ENCODE data around the gene JAZF1.

The JAZF1 gene

DNA sequence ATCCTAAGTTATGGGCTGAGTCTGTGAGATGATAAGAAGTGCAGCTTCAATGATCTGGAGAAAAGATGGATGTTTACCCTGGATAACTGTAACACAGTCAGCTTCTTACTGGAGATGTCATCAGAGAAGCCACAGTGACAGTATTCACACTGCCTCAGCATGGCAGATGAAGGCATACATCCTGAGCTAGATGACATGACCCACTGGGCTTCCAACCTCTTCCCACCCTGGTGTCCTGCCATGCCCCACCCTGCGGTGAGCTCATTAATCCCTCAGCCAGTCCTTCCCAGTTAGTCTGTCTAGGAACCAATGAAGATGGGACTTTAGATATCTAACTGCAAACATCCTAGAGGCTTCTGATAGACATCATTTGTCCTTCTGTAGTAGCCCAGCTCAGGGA, 226.8 kb downstream of the JAZF1 start:
- H2AFZ ChIP-seq (ENCODE audit: low read length): no peak overlapping the region
- H3K36me3 ChIP-seq (replicated peaks; ENCODE audit: insufficient read depth, low read length): no peaks in the 10 kb centered on the region
- TF ChIP-seq, protein P1, sequence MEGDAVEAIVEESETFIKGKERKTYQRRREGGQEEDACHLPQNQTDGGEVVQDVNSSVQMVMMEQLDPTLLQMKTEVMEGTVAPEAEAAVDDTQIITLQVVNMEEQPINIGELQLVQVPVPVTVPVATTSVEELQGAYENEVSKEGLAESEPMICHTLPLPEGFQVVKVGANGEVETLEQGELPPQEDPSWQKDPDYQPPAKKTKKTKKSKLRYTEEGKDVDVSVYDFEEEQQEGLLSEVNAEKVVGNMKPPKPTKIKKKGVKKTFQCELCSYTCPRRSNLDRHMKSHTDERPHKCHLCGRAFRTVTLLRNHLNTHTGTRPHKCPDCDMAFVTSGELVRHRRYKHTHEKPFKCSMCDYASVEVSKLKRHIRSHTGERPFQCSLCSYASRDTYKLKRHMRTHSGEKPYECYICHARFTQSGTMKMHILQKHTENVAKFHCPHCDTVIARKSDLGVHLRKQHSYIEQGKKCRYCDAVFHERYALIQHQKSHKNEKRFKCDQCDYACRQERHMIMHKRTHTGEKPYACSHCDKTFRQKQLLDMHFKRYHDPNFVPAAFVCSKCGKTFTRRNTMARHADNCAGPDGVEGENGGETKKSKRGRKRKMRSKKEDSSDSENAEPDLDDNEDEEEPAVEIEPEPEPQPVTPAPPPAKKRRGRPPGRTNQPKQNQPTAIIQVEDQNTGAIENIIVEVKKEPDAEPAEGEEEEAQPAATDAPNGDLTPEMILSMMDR (IDR thresholded peaks at IDR 0.05; ENCODE audit: low read length): no peak
- H3K4me2 ChIP-seq (ENCODE audit: low read depth, low read length): no peak overlapping the region
- no peak overlapping the region for H3K9ac ChIP-seq (ENCODE audit: low read length)
- H3K79me2 ChIP-seq (ENCODE audit: low read length): no peaks in the 10 kb centered on the region
- no peaks in the 10 kb centered on the region for H3K9me2 ChIP-seq (replicated peaks; ENCODE audit: insufficient read depth, low read length)
- H3K27me3 ChIP-seq (replicated peaks; ENCODE audit: insufficient read depth, low read length): no peaks in the 10 kb centered on the region
- H4K20me1 ChIP-seq (ENCODE audit: insufficient read depth, low read length): no peaks in the 10 kb centered on the region
- H3K9me3 ChIP-seq (replicated peaks; ENCODE audit: insufficient read depth, low read length): no peaks in the 10 kb centered on the region
- no peak overlapping the region for H3K4me3 ChIP-seq (ENCODE audit: low read length)
- no peak for DNase-seq
- H3K4me1 ChIP-seq (ENCODE audit: low read length): no peaks in the 10 kb centered on the region
- no peak overlapping the region for H3K27ac ChIP-seq (ENCODE audit: low read length)
- no peaks in the 10 kb centered on the region for H3F3A ChIP-seq (ENCODE audit: insufficient read depth, low read length)

DNA sequence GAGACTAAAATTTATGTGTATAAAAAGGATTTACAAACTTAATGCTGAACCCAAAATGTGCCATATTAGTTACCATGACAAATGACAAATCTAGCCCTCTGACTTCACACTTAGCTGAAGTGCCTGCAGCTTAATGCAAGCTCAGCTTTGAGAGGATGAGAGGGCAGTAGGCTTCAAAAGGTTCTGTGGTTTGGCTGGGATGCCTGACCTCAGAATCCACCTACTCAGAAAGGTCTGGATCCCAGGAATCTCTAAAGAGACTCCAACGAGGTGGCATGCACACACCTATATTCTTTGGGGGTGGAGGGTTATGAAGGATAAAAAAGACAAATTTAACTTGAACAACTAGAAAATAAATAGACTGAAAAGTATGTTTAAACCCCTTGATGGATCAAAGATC, 227.2 kb downstream of the JAZF1 start:
- H2AFZ ChIP-seq (ENCODE audit: low read length): no peak overlapping the region
- no peaks in the 10 kb centered on the region for H3K4me1 ChIP-seq (ENCODE audit: low read length)
- no peaks in the 10 kb centered on the region for H3K79me2 ChIP-seq (ENCODE audit: low read length)
- no peak for DNase-seq
- no peaks in the 10 kb centered on the region for H3K9me3 ChIP-seq (replicated peaks; ENCODE audit: insufficient read depth, low read length)
- no peak overlapping the region for H3K9ac ChIP-seq (ENCODE audit: low read length)
- no peaks in the 10 kb centered on the region for H3K9me2 ChIP-seq (replicated peaks; ENCODE audit: insufficient read depth, low read length)
- H3K27ac ChIP-seq (ENCODE audit: low read length): no peak overlapping the region
- H4K20me1 ChIP-seq (ENCODE audit: insufficient read depth, low read length): no peaks in the 10 kb centered on the region
- H3K36me3 ChIP-seq (replicated peaks; ENCODE audit: insufficient read depth, low read length): no peaks in the 10 kb centered on the region
- no peak overlapping the region for H3K4me2 ChIP-seq (ENCODE audit: low read depth, low read length)
- TF ChIP-seq EZH2phosphoT487 (IDR thresholded peaks at IDR 0.05; ENCODE audit: low read length) (no peak), EZH2 (optimal IDR thresholded peaks at IDR 0.05; ENCODE audit: low read depth, low read length) (no peak)
- TF ChIP-seq, protein P1 (IDR thresholded peaks at IDR 0.05; ENCODE audit: low read length): no peak
- H3K4me3 ChIP-seq (ENCODE audit: low read length): no peak overlapping the region
- no peaks in the 10 kb centered on the region for H3K27me3 ChIP-seq (replicated peaks; ENCODE audit: insufficient read depth, low read length)
- no peaks in the 10 kb centered on the region for H3F3A ChIP-seq (ENCODE audit: insufficient read depth, low read length)

DNA sequence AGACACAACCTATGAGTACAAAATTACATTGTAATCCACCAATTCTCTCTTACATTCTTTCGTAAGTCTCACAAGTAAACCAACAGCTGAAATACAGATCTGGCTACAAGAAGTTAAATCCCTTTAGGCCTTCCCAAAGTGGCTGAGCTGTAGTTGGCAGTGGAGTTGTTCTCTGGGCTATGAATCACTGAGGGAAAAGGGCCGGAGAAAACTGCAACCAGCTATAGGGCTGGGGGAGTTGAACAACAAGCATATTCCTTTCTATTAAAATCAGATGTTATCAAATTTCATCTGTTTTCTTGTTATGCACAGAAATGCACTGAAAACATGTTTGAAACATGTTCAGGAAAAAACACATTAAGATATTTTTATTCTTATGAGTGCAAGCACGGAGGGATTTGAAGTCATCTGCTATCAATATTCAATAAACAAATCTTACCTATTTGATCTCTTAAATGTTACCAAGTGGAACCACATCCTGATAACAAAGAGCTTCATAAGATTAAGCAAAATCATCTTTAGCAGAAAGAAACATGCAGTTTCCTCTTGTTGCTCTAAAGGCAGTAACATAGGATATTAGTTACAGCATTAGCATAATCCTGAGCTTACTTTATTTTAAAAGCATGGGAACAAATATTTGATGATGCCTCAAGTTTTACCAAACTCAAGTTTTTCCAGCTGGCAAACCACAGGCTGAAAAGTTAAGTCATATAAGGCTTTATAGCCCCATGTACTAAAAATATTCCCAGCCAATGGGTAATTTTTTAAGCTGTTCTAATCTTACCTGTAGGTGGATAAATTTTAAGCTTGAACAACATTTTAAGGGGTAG, 227.9 kb downstream of the JAZF1 start:
- no peaks in the 10 kb centered on the region for H4K20me1 ChIP-seq (ENCODE audit: insufficient read depth, low read length)
- no peak overlapping the region for H3K4me3 ChIP-seq (ENCODE audit: low read length)
- H3K9me2 ChIP-seq (replicated peaks; ENCODE audit: insufficient read depth, low read length): no peaks in the 10 kb centered on the region
- H3F3A ChIP-seq (ENCODE audit: insufficient read depth, low read length): no peaks in the 10 kb centered on the region
- no peak for DNase-seq
- H3K4me1 ChIP-seq (ENCODE audit: low read length): no peaks in the 10 kb centered on the region
- no peak overlapping the region for H3K4me2 ChIP-seq (ENCODE audit: low read depth, low read length)
- no peaks in the 10 kb centered on the region for H3K9me3 ChIP-seq (replicated peaks; ENCODE audit: insufficient read depth, low read length)
- TF ChIP-seq, protein P1 (IDR thresholded peaks at IDR 0.05; ENCODE audit: low read length): no peak
- TF ChIP-seq EZH2phosphoT487 (IDR thresholded peaks at IDR 0.05; ENCODE audit: low read length): no peak
- no peak for TF ChIP-seq EZH2 (optimal IDR thresholded peaks at IDR 0.05; ENCODE audit: low read depth, low read length)
- no peaks in the 10 kb centered on the region for H3K27me3 ChIP-seq (replicated peaks; ENCODE audit: insufficient read depth, low read length)
- H2AFZ ChIP-seq (ENCODE audit: low read length): no peak overlapping the region
- no peaks in the 10 kb centered on the region for H3K36me3 ChIP-seq (replicated peaks; ENCODE audit: insufficient read depth, low read length)
- no peak overlapping the region for H3K27ac ChIP-seq (ENCODE audit: low read length)
- H3K79me2 ChIP-seq (ENCODE audit: low read length): no peaks in the 10 kb centered on the region
- no peak overlapping the region for H3K9ac ChIP-seq (ENCODE audit: low read length)

Measured in MM.1S (cell line).